ENCODE data around the gene ZNF575.

GRCh38 chr19:43538922-43539321 is 5.9 kb downstream of the ZNF575 start:
- TF ChIP-seq MXI1 (conservative IDR thresholded peaks at IDR 0.05; ENCODE audit: poor library complexity, severe bottlenecking) (no peak), CTCF (IDR thresholded peaks at IDR 0.05; ENCODE audit: poor library complexity, severe bottlenecking) (no peak)
